Cortex of kidney (tissue), 1 donor: ENCODE data around the gene CD70.
"Not testable (repeated sequence)": the region's sequence is repeated elsewhere in the genome, so short reads cannot be mapped to it uniquely, and the experiment has no call there.

ENCODE experiments used
- DNase-seq: peaks from one replicate; lab custom pipeline; 2025; lab: John Stamatoyannopoulos, UW

The CD70 gene

GRCh38 chr19:6570764-6571163, 20.2 kb downstream of the CD70 start:
- DNase-seq, result no peak

GRCh38 chr19:6568816-6569215, 22.1 kb downstream of the CD70 start:
- DNase-seq, result no peak

- DNase-seq, result no peak
Measured at GRCh38 chr19:6568010-6568526, 22.9 kb downstream of the CD70 start.

GRCh38 chr19:6566727-6567126, 24.2 kb downstream of the CD70 start:
- not testable (repeated sequence) for DNase-seq

- DNase-seq, result no peak
Measured at GRCh38 chr19:6564393-6564792, 26.6 kb downstream of the CD70 start.

GRCh38 chr19:6562437-6562836, 28.5 kb downstream of the CD70 start:
- not testable (repeated sequence) for DNase-seq

- no peak for DNase-seq
Measured at GRCh38 chr19:6556480-6557195, 34.3 kb downstream of the CD70 start.

GRCh38 chr19:6556043-6556449, 34.9 kb downstream of the CD70 start:
- no peak for DNase-seq

- no peak for DNase-seq
Measured at GRCh38 chr19:6551607-6552450, 39.1 kb downstream of the CD70 start.

- no peak for DNase-seq
Measured at GRCh38 chr19:6551091-6551490, 39.9 kb downstream of the CD70 start.

- not testable (repeated sequence) for DNase-seq
Measured at GRCh38 chr19:6550679-6551078, 40.3 kb downstream of the CD70 start.

- DNase-seq, result no peak
Measured at GRCh38 chr19:6543866-6544347, 47.0 kb downstream of the CD70 start.

- DNase-seq, result no peak
Measured at GRCh38 chr19:6540918-6541689, 49.8 kb downstream of the CD70 start.

GRCh38 chr19:6539514-6539913, 51.4 kb downstream of the CD70 start:
- DNase-seq, result no peak
